LNCAP (cell line): ENCODE results near the gene LAYN.

Source experiments
- CTCF ChIP-seq: fragments of 450-650 bp; IDR thresholded peaks from 2 replicates; pipeline ENCODE4 v1.5.1; 2017; ENCODE audit warnings: mild to moderate bottlenecking

Gene LAYN

GRCh38 chr11:111565114-111565720, 24.7 kb downstream of the LAYN start:
- TF ChIP-seq CTCF = peak; percentile 80

- no peak for TF ChIP-seq CTCF
Observed at GRCh38 chr11:111566324-111566723, 25.8 kb downstream of the LAYN start.

- no peak for TF ChIP-seq CTCF
Observed at GRCh38 chr11:111569476-111569875, 29.0 kb downstream of the LAYN start.

- no peak for TF ChIP-seq CTCF
Observed at GRCh38 chr11:111570796-111571195, 30.3 kb downstream of the LAYN start.

- no peak for TF ChIP-seq CTCF
Observed at GRCh38 chr11:111571829-111572501, 31.4 kb downstream of the LAYN start.

- no peak for TF ChIP-seq CTCF
Observed at GRCh38 chr11:111572581-111572980, 32.1 kb downstream of the LAYN start.

- no peak for TF ChIP-seq CTCF
Observed at GRCh38 chr11:111573821-111574249, 33.3 kb downstream of the LAYN start.
